ENCODE measurements around the gene RNF166. TPM values are rescaled to one million over a fixed set of nuclear protein-coding genes. Genes with fewer than 3 reads are reported as not detected.

Gene RNF166
- total RNA-seq, 1 experiment from 2014 or later, result 17.5 TPM

- H3K4me1 Mint-ChIP-seq (ENCODE audit: insufficient read depth, unreplicated experiment), result no peaks in the 10 kb centered on the region
- no peaks in the 10 kb centered on the region for H3K27me3 Mint-ChIP-seq (ENCODE audit: insufficient read depth, unreplicated experiment)
- DNase-seq (ENCODE audit: unreplicated experiment), result no peak
- POLR2A ChIA-PET, result no interaction called here
- no peaks in the 10 kb centered on the region for H3K9me3 Mint-ChIP-seq (ENCODE audit: unreplicated experiment)
- no peak for TF ChIP-seq CTCF (IDR thresholded peaks at IDR 0.05; ENCODE audit: unreplicated experiment)
- intact Hi-C loops (cut with micrococcal nuclease), result no loop called here
- BruUV-seq (replicated peaks), result no TSS peak
- CTCF ChIA-PET, result interaction anchor here (0.5 to 4.7 kb wide), 3 partner anchors 13 to 995 kb away, joined by 3 to 32 read pairs (median 4); no protein-coding TSS in a partner anchor
- no peak overlapping the region for H3K27ac Mint-ChIP-seq (ENCODE audit: low read depth, unreplicated experiment)
- H3K36me3 Mint-ChIP-seq (ENCODE audit: insufficient read depth, unreplicated experiment), result peaks cover 63% of the 10 kb centered on the region
- no peak overlapping the region for H3K4me3 Mint-ChIP-seq (ENCODE audit: unreplicated experiment)
These were observed 16.7 kb upstream of the RNF166 start for GRCh38 chr16:88722784-88723506.

GRCh38 chr16:88721815-88722755 lies 15.9 kb upstream of the RNF166 start:
- no peaks in the 10 kb centered on the region for H3K4me1 Mint-ChIP-seq (ENCODE audit: insufficient read depth, unreplicated experiment)
- no TSS peak for BruUV-seq (replicated peaks)
- H3K36me3 Mint-ChIP-seq (ENCODE audit: insufficient read depth, unreplicated experiment), result peaks cover 72% of the 10 kb centered on the region
- CTCF ChIA-PET, result interaction anchor here (0.5 to 4.7 kb wide), 2 partner anchors 14 to 996 kb away, joined by 3 to 32 read pairs; no protein-coding TSS in a partner anchor
- DNase-seq (ENCODE audit: unreplicated experiment), result no peak
- no peaks in the 10 kb centered on the region for H3K27me3 Mint-ChIP-seq (ENCODE audit: insufficient read depth, unreplicated experiment)
- H3K27ac Mint-ChIP-seq (ENCODE audit: low read depth, unreplicated experiment), result no peak overlapping the region
- POLR2A ChIA-PET, result no interaction called here
- intact Hi-C loops (cut with micrococcal nuclease), result no loop called here
- H3K4me3 Mint-ChIP-seq (ENCODE audit: unreplicated experiment), result no peak overlapping the region
- TF ChIP-seq CTCF (IDR thresholded peaks at IDR 0.05; ENCODE audit: unreplicated experiment), result no peak
- H3K9me3 Mint-ChIP-seq (ENCODE audit: unreplicated experiment), result no peaks in the 10 kb centered on the region

- POLR2A ChIA-PET, result no interaction called here
- intact Hi-C loops (cut with micrococcal nuclease), result no loop called here
- no TSS peak for BruUV-seq (replicated peaks)
- no peak for DNase-seq (ENCODE audit: unreplicated experiment)
- Mint-ChIP-seq H3K9me3 (ENCODE audit: unreplicated experiment) (no peaks in the 10 kb centered on the region), H3K36me3 (ENCODE audit: insufficient read depth, unreplicated experiment) (peaks cover 74% of the 10 kb centered on the region), H3K4me3 (ENCODE audit: unreplicated experiment) (no peak overlapping the region), H3K4me1 (ENCODE audit: insufficient read depth, unreplicated experiment) (no peaks in the 10 kb centered on the region), H3K27ac (ENCODE audit: low read depth, unreplicated experiment) (no peak overlapping the region), H3K27me3 (ENCODE audit: insufficient read depth, unreplicated experiment) (no peaks in the 10 kb centered on the region)
- CTCF ChIA-PET, result interaction anchor here (0.7 to 4.7 kb wide), 2 partner anchors 15 to 453 kb away, joined by 3 to 32 read pairs; no protein-coding TSS in a partner anchor
- no peak for TF ChIP-seq CTCF (IDR thresholded peaks at IDR 0.05; ENCODE audit: unreplicated experiment)
These were observed 15.0 kb upstream of the RNF166 start for GRCh38 chr16:88721236-88721635.

- no peaks in the 10 kb centered on the region for H3K9me3 Mint-ChIP-seq (ENCODE audit: unreplicated experiment)
- H3K27ac Mint-ChIP-seq (ENCODE audit: low read depth, unreplicated experiment), result no peak overlapping the region
- CTCF ChIA-PET, result interaction anchor here (0.6 to 4.7 kb wide), 4 partner anchors 16 to 791 kb away, joined by 3 to 32 read pairs (median 5); no protein-coding TSS in a partner anchor
- no TSS peak for BruUV-seq (replicated peaks)
- intact Hi-C loops (cut with micrococcal nuclease), result no loop called here
- no peak for DNase-seq (ENCODE audit: unreplicated experiment)
- POLR2A ChIA-PET, result no interaction called here
- H3K4me1 Mint-ChIP-seq (ENCODE audit: insufficient read depth, unreplicated experiment), result no peaks in the 10 kb centered on the region
- no peaks in the 10 kb centered on the region for H3K27me3 Mint-ChIP-seq (ENCODE audit: insufficient read depth, unreplicated experiment)
- TF ChIP-seq CTCF (IDR thresholded peaks at IDR 0.05; ENCODE audit: unreplicated experiment), result no peak
- H3K36me3 Mint-ChIP-seq (ENCODE audit: insufficient read depth, unreplicated experiment), result peaks cover 78% of the 10 kb centered on the region
- no peak overlapping the region for H3K4me3 Mint-ChIP-seq (ENCODE audit: unreplicated experiment)
These were observed 14.3 kb upstream of the RNF166 start for GRCh38 chr16:88720396-88720970.

All from MCF 10A (cell line).